Urothelium cell line (cell line): ENCODE data around the gene COL27A1.
"Not testable (repeated sequence)": the region's sequence is repeated elsewhere in the genome, so short reads cannot be mapped to it uniquely, and the experiment has no call there.

Experiments used
- DNase-seq: peaks from one replicate; pipeline ENCODE4 v3.0.0; 2011; ENCODE audit warnings: low spot score, mixed read lengths
- FAIRE-seq: peaks from 2 replicates; lab custom pipeline; 2011; peaks lifted over from hg19 to GRCh38; lab: Jason Lieb, UNC

Gene COL27A1

DNA sequence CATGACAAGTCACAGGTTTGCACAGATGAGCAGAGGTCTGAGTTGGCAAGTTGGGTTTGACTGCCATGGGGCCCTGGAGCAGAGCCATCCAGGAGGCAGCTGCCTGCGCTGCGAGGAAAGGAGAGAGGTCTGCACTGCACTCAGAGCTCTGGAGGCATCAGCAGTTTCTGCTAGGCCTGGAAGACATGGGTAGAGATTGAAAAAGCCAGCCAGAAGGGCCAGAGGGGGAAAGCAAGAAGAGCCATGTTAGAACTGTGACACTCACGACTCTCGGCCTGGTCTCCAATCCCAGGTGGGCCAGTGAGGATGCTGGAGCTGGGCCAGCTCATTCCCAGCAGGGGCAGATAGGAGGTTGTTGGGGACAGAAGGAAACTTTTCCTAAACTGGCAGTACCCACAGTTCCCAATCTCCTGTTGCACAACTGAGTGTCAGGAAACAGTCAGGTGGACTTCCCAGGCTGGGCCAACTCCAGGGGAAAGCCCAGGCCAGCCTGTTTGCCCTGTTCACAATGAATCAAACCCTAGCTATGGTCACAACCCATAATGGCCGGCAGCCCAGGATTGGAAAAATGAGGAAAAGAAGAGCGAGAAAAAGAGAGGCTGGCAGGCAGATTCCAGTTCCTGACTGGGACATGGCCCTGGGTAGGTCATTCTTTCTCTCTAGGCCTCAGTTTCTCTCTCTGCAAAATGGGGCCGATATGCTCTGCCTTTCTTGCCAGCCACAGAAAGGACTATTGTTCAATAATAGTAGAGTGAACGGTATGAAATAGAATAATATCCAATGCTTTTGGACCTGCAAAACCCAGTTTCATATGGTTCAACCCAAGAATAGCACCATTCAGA lies 159.8 kb downstream of the COL27A1 start:
- DNase-seq, result no peak
- FAIRE-seq, result no peak

DNA sequence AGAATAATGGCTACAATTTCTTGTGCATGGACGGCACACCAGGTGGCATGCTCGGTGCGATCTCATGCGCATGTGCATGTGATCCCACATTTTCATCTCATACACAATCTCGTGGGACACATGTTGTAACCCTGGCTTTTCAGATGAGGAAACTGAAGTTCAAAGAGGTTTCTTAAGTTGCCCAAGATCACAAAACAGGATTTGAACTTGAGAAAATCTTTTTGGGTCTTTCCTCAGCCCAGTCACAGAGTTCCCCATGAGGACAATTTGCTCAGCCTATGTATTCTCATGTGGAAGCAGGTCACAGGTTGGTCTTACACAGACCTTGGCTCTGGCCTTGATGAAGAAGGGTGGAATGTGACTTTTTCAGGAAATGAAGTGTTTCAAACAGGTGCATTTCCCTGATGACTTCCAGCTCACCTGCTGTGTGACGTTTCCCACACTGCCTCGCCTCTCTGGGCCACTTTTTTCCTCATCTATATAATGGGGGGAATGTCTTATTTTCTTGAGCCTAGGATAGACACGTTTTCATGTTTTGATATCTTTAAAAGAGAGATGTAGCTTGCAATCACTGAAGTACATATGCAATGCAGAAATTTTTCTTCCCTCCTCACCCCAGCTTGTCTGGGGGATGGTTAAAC lies 160.5 kb downstream of the COL27A1 start:
- FAIRE-seq (no peak), DNase-seq (no peak)

- FAIRE-seq (no peak), DNase-seq (no peak)
These were observed 161.4 kb downstream of the COL27A1 start for GRCh38 chr9:114316605-114317230.

DNA sequence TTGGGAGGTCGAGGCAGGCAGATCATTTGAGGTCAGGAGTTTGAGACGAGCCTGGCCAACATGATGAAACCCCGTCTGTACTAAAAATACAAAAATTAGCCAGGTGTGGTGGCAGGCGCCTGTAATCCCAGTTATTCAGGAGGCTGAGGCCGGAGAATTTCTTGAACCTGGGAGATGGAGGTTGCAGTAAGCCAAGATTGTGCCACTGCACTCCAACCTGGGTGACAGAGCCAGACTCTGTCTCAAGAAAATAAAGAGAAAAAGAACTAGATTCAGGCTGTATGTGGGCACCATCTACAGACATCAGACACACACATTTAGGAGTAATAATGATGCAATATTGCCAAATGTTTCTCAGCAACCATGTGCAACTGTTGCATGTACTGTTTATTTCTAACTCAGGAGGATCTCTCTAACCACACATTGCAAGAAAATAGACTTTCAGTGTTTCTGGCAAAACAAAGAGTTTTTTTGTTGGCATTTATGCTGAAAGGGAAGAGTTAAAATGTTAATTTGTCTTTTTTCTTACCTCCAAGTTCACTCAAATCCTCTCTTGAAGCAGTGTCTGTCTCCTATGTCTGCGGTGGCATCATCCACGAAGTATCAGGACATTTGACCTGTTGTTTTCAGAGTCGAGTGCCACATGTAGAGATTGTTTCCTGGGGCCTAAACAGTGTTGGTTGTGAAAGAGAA lies 162.5 kb downstream of the COL27A1 start:
- no peak for DNase-seq
- FAIRE-seq, result no peak

GRCh38 chr9:114318416-114318815 lies 163.1 kb downstream of the COL27A1 start:
- no peak for DNase-seq
- no peak for FAIRE-seq

GRCh38 chr9:114319147-114319546 lies 163.8 kb downstream of the COL27A1 start:
- FAIRE-seq, result no peak
- no peak for DNase-seq

DNA sequence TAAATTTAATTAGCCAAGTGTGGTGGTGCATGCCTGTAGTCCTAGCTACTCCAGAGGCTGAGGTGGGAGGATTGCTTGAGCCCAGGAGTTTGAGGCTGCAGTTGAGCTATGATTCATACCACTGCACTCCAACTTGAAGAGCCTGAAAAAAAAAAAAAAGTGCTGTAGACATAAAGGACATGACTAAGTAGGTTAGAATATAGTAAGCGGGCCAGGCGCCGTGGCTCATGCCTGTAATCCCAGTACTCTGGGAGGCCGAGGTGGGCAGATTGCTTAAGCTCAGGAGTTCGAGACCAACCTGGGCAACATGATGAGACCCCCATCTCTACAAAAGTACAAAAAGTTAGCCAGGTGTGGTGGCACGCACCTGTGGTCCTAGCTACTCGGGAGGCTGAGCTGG lies 165.4 kb downstream of the COL27A1 start:
- DNase-seq, FAIRE-seq: not testable (repeated sequence)

- no peak for DNase-seq
These were observed 166.4 kb downstream of the COL27A1 start for GRCh38 chr9:114321759-114322158.

DNA sequence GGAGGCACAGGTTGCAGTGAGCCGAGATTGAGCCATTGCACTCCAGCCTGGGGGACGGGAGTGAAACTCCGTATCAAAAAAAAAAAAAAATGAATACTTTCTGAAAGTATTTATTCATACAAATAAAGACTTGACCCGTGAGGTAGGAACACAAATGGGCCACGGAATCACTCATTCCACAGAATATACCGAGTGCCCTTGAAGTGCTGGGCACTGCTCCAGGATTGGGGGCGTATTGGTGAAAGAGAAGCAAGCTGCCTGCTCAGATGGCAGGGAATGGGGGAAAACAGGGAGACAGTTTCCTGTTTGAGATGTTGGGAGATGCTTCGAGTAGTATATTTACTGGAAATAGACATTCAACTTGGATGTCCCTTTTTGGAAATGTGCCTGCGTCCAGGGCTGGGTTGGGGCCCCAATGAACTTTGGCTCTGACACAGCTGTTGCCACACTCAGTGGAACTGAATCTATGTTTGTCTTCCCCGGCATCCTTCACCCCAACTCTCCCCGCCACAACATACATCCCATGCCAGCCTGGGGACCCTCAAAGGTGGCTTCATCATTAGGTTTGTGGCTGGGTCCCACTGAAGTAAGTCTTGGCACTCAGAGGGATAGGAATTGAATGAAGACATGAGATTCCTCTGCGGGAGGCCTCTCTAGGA lies 167.0 kb downstream of the COL27A1 start:
- not testable (repeated sequence) for DNase-seq, FAIRE-seq

More at GRCh38 chr9:114321759-114322158, 166.4 kb downstream of the COL27A1 start:
- no peak for FAIRE-seq

DNA sequence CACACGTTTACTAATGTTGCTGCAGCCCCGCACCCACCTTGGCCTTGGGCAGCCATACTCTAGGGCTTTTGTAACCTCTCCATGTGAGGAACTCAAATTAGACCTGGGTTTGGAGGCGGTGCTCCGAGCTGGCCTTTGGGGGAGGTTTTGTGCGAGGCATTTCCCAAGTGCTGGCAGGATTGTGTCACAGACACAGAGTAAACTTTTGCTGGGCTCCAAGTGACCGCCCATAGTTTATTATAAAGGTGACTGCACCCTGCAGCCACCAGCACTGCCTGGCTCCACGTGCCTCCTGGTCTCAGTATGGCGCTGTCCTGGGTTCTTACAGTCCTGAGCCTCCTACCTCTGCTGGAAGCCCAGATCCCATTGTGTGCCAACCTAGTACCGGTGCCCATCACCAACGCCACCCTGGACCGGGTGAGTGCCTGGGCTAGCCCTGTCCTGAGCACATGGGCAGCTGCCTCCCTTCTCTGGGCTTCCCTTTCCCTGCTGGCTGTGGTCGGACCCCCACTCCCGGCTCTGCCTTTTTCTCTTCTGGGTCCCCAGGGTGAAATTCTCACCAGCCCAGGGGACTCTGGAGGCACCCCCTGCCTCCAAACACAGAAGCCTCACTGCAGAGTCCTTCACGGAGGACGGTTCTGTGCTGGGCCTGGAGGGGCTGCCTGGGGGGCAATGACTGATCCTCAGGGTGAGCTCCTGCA lies 167.6 kb downstream of the COL27A1 start, which contains the start of gene ORM1:
Gene ORM1, plus strand, starts transcription at position 268 of the 701 bp plus-strand sequence. Its CDS starts 36 bp downstream, at position 304.
- FAIRE-seq, result not testable (repeated sequence)

DNA sequence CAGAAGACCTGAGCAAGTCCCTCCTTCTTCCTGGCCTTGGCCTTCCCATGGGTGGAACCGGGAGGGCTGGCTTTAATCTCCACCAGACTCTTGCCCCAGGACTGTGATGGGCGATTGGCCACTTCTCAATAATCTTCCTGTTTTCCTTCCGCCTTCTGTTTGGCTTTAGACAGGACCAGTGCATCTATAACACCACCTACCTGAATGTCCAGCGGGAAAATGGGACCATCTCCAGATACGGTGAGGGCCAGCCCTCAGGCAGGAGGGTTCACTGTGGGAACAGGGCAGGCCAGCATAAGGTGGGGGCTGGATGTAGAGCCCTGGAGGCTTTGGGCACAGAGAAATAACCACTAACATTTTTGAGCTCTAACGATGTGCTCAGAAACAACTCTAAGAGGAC lies 168.5 kb downstream of the COL27A1 start:
- not testable (repeated sequence) for FAIRE-seq, DNase-seq

More for the DNA sequence above, 167.6 kb downstream of the COL27A1 start, which contains the start of gene ORM1:
- DNase-seq, result not testable (repeated sequence)

GRCh38 chr9:114324492-114324891 lies 169.2 kb downstream of the COL27A1 start:
- DNase-seq (no peak), FAIRE-seq (no peak)

- not testable (repeated sequence) for FAIRE-seq, DNase-seq
These were observed 169.6 kb downstream of the COL27A1 start for GRCh38 chr9:114324965-114325364.

- not testable (repeated sequence) for DNase-seq, FAIRE-seq
These were observed 170.4 kb downstream of the COL27A1 start for GRCh38 chr9:114325684-114326254.

DNA sequence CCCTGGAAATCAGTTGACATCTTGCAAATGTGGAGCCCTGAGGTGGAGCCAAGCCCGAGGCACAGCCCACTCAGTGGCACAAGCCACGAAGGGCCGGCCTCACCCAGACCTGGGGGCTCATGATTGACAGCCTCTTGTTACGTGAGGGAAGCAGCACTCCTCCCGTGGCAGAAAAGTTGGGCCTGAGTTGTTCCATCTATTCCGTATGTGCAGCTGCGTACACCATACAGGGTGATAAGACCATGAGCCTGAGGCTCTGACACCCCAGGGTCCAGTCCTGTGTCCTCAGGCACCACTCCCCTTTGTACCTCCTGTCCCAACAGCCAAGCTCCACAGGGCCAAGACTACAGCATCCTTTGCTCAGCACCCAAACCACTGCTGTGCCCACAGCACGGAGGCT lies 172.4 kb downstream of the COL27A1 start:
- no peak for DNase-seq
- no peak for FAIRE-seq

DNA sequence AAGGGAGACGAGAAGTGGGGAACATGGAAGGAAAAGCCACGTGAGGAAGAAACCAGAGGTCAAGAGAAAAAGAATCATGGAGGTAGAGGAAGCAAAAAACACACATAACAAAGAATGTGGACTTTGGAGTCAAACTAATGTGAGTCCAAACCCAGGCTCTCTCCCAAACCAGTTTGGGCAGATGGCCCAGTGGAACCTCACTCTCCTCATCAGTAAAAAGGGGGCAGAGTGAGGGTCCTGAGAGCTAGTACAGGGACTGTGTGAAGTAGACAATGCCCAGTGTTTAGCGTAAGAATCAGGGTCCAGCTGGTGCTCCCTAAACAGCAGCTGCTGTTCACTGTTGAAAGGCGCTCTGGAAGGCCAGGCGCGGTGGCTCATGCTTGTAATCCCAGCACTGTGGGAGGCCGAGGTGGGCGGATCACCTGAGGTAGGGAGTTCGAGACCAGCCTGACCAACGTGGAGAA lies 173.1 kb downstream of the COL27A1 start:
- DNase-seq, FAIRE-seq: not testable (repeated sequence)

DNA sequence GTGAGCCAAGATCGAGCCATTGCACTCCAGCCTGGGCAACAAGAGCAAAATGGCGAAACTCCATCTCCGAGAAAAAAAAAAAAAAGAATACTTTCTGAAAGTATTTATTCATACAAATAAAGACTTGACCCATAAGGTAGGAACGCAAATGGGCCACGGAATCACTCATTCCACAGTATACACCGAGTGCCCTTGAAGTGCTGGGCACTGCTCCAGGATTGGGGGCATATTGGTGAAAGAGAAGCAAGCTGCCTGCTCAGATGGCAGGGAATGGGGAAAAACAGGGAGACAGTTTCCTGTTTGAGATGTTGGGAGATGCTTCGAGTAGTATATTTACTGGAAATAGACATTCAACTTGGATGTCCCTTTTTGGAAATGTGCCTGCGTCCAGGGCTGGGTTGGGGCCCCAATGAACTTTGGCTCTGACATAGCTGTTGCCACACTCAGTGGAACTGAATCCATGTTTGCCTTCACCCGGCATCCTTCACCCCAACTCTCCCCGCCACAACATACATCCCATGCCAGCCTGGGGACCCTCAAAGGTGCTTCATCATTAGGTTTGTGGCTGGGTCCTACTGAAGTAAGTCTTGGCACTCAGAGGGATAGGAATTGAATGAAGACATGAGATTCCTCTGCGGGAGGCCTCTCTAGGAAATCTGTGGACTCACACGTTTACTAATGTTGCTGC lies 173.7 kb downstream of the COL27A1 start:
- FAIRE-seq, DNase-seq: not testable (repeated sequence)

GRCh38 chr9:114329625-114330022 lies 174.3 kb downstream of the COL27A1 start, which contains the start of gene ORM2:
Gene ORM2 (plus strand): TSS chr9:114329869. CDS start chr9:114329905, 36 bp downstream.
- not testable (repeated sequence) for FAIRE-seq, DNase-seq
